Endothelial cell of umbilical vein (primary cell): ENCODE data around the gene OR6C76. TPM values are rescaled to one million over a fixed set of nuclear protein-coding genes. Genes with fewer than 3 reads are reported as not detected.

Experiments used
- Bru-seq: library from RNA; stranded (reverse); fragments of 400-500 nt; gene quantifications from one replicate; lab custom pipeline; 2021; lab: Mats Ljungman, UMichigan
- BruChase-seq, 2 experiments: library from RNA; stranded (reverse); fragments of 400-500 nt; gene quantifications; one replicate each; lab custom pipeline; 2021; lab: Mats Ljungman, UMichigan
- BruUV-seq: library from RNA; stranded (reverse); fragments of 400-500 nt; replicated peaks from 2 replicates; lab custom pipeline; 2021; lab: Mats Ljungman, UMichigan
- CTCF ChIA-PET: fragments of 300-600, 350-600 bp; sonication (Branson Sonifier 250); formaldehyde crosslinking; loops from one replicate; lab custom pipeline; 2021; ENCODE audit warnings: antibody characterized with exemption, inconsistent platforms; lab: Charles Lee
- POLR2A ChIA-PET: fragments of 300-600, 350-600 bp; sonication (Branson Sonifier 250); formaldehyde crosslinking; loops from one replicate; lab custom pipeline; 2021; ENCODE audit warnings: antibody characterized with exemption, inconsistent platforms; lab: Charles Lee
- DNase-seq: peaks from one replicate; pipeline ENCODE4 v3.0.0-alpha.2; 2011; ENCODE audit warnings: low read depth, low spot score
- FAIRE-seq: peaks from 2 replicates; lab custom pipeline; 2011; peaks lifted over from hg19 to GRCh38; lab: Jason Lieb, UNC
- H2AFZ ChIP-seq: 2 replicates; pipeline ENCODE4 v1.6.0; 2012; ENCODE audit warnings: low read depth, low read length, control low read depth, inconsistent platforms
- H3K27ac ChIP-seq: 2 replicates; pipeline ENCODE4 v1.5.1; 2011; ENCODE audit warnings: low read depth, mild to moderate bottlenecking, control low read depth, low read length, moderate library complexity; ENCODE audit not compliant: insufficient read depth
- H3K27me3 ChIP-seq, 2 experiments: 2 replicates each; pipeline versions ENCODE4 v1.6.0 to v1.6.1; 2011; ENCODE audit warnings: low read length in 2 of 2, mixed read lengths in 1 of 2; ENCODE audit not compliant: control insufficient read depth in 2 of 2, insufficient read depth in 2 of 2
- H3K36me3 ChIP-seq, 2 experiments: 2 replicates in 1 of 2; 3 replicates in 1 of 2; pipeline ENCODE4 v1.5.1; 2011; ENCODE audit warnings: low read length in 2 of 2, mild to moderate bottlenecking in 1 of 2, moderate library complexity in 1 of 2; ENCODE audit not compliant: control insufficient read depth in 2 of 2, insufficient read depth in 2 of 2; ENCODE audit errors: extremely low read depth in 1 of 2
- H3K4me1 ChIP-seq: 3 replicates; pipeline ENCODE4 v1.5.1; 2011; ENCODE audit warnings: mild to moderate bottlenecking, low read length; ENCODE audit not compliant: control insufficient read depth, insufficient read depth; ENCODE audit errors: extremely low read depth
- H3K4me2 ChIP-seq: 2 replicates; pipeline ENCODE4 v1.6.1; 2011; ENCODE audit warnings: low read length, control low read depth, mixed read lengths; ENCODE audit not compliant: insufficient read depth
- H3K4me3 ChIP-seq, 3 experiments: fragments of 200-600 bp in 1 of 3; sonication (generic), shearing (Covaris generic) in 1 of 3; replicated peaks in 1 of 3; 2 replicates each; pipeline ENCODE4 v1.5.1; 2011 to 2016; ENCODE audit warnings: control low read depth in 3 of 3, low read length in 3 of 3, mild to moderate bottlenecking in 2 of 3, inconsistent platforms in 1 of 3, low read depth in 1 of 3, moderate library complexity in 1 of 3; ENCODE audit not compliant: insufficient read depth in 1 of 3
- H3K79me2 ChIP-seq: 2 replicates; pipeline ENCODE4 v1.6.0; 2012; ENCODE audit warnings: low read length, inconsistent platforms; ENCODE audit not compliant: control insufficient read depth, insufficient read depth
- H3K9ac ChIP-seq: replicated peaks from 2 replicates; pipeline ENCODE3; 2011; ENCODE audit warnings: low read length, control low read depth; ENCODE audit not compliant: insufficient read depth; ENCODE audit errors: extremely low read depth
- H3K9me1 ChIP-seq: replicated peaks from 3 replicates; pipeline ENCODE4 v1.6.0; 2011; ENCODE audit warnings: mild to moderate bottlenecking, low read length; ENCODE audit not compliant: control insufficient read depth, insufficient read depth; ENCODE audit errors: extremely low read depth
- H3K9me3 ChIP-seq: replicated peaks from 2 replicates; pipeline ENCODE4 v1.5.1; 2012; ENCODE audit warnings: low read length, inconsistent platforms; ENCODE audit not compliant: control insufficient read depth, insufficient read depth
- H4K20me1 ChIP-seq: replicated peaks from 2 replicates; pipeline ENCODE3; 2011; ENCODE audit warnings: mild to moderate bottlenecking, low read length; ENCODE audit not compliant: control insufficient read depth, insufficient read depth; ENCODE audit errors: extremely low read depth
- CTCF ChIP-seq, 2 donors: IDR thresholded peaks; 1 replicate in 1 of 2; 2 replicates in 1 of 2; pipeline ENCODE4 v1.5.1; 2011; ENCODE audit warnings: low read length in 2 of 2, mild to moderate bottlenecking in 2 of 2, moderate library complexity in 2 of 2, control low read depth in 1 of 2, inconsistent platforms in 1 of 2, low read depth in 1 of 2; ENCODE audit not compliant: insufficient read depth in 1 of 2; ENCODE audit errors: extremely low read depth in 1 of 2
- EZH2 ChIP-seq: IDR thresholded peaks from 2 replicates; pipeline ENCODE4 v1.6.1; 2012; ENCODE audit warnings: borderline replicate concordance, low read depth, mild to moderate bottlenecking, moderate library complexity, low read length, inconsistent platforms; ENCODE audit not compliant: severe bottlenecking
- FOS ChIP-seq: IDR thresholded peaks from 2 replicates; pipeline ENCODE4 v1.6.1; 2011; ENCODE audit warnings: mild to moderate bottlenecking, low read length, moderate library complexity, borderline replicate concordance; ENCODE audit not compliant: insufficient read depth
- GATA2 ChIP-seq: IDR thresholded peaks from 2 replicates; pipeline ENCODE4 v1.7.0; 2011; ENCODE audit warnings: low read depth, mild to moderate bottlenecking, moderate library complexity, mixed read lengths, low read length; ENCODE audit not compliant: insufficient read length, insufficient read depth
- JUN ChIP-seq: IDR thresholded peaks from 2 replicates; pipeline ENCODE4 v1.6.1; 2011; ENCODE audit warnings: borderline replicate concordance, low read depth; ENCODE audit not compliant: insufficient read length, insufficient read depth
- MAX ChIP-seq: IDR thresholded peaks from 2 replicates; pipeline ENCODE4 v1.6.1; 2011; ENCODE audit not compliant: insufficient read depth, insufficient read length
- MYC ChIP-seq: IDR thresholded peaks from one replicate; pipeline ENCODE4 v1.6.1; 2011; ENCODE audit warnings: mild to moderate bottlenecking, low read depth, low read length
- POLR2A ChIP-seq: IDR thresholded peaks from 2 replicates; pipeline ENCODE4 v1.6.1; 2012; ENCODE audit warnings: low read depth, mild to moderate bottlenecking, control low read depth, low read length
- POLR2AphosphoS5 ChIP-seq: IDR thresholded peaks from 2 replicates; pipeline ENCODE4 v1.6.1; 2012; ENCODE audit warnings: low read depth, mild to moderate bottlenecking, control low read depth, low read length, moderate library complexity; ENCODE audit not compliant: insufficient read depth
- dilution Hi-C: fragments of 300-500 bp; cut with MboI; formaldehyde crosslinking; loops from one replicate; pipeline ENCODE4 v1.15.0; 2019; ENCODE audit warnings: low sequenced_read_pairs; ENCODE audit not compliant: extremely low pct_ligation_motif_present
- intact Hi-C: fragments of 100-400 bp; cut with micrococcal nuclease; formaldehyde crosslinking; loops from one replicate; pipeline ENCODE4 v1.10.0; 2022
- long read RNA-seq: library from polyadenylated mRNA; stranded (forward); transcript quantifications from one replicate; pipeline ENCODE4 v2.0.0, GENCODE V29; 2021
- polyA minus RNA-seq, 3 experiments: library from RNA; depleted of rRNA, polyadenylated mRNA; stranded (reverse); fragments of >200 nt; gene quantifications; 1 replicate in 1 of 3; 2 replicates in 2 of 3; pipeline ENCODE4 v1.2.3, GENCODE V29; 2011
- polyA plus RNA-seq, 4 experiments: library from polyadenylated mRNA; depleted of rRNA in 3 of 4; stranded (reverse) in 3 of 4; unstranded in 1 of 4; fragments of >200 nt; gene quantifications; 2 replicates each; pipeline versions ENCODE4 v1.2.1 to v1.2.3, GENCODE V29; 2011 to 2012; ENCODE audit warnings: missing spikeins in 1 of 4
- total RNA-seq: library from RNA; stranded (reverse); gene quantifications from 2 replicates; pipeline ENCODE4 v1.2.3, GENCODE V29; 2021

The OR6C76 gene
- not detected in 2 replicates for total RNA-seq
- polyA plus RNA-seq, result not detected in 2 replicates
- polyA plus RNA-seq (2011; cell fraction: cytosol; rRNA removed), result not detected in 2 replicates
- polyA plus RNA-seq (2011; cell fraction: nucleus; rRNA removed), result not detected in 2 replicates
- not detected in 2 replicates for polyA plus RNA-seq (2012)
- polyA minus RNA-seq, result not detected in 2 replicates
- polyA minus RNA-seq (2011; cell fraction: cytosol; rRNA and poly(A)+ RNA removed), result not detected
- not detected in 2 replicates for polyA minus RNA-seq (2011; cell fraction: nucleus; rRNA and poly(A)+ RNA removed)
- Bru-seq, nascent RNA, result not detected
- BruChase-seq, experiment 1, labeled RNA remaining after a 6-hour chase, result not detected
- BruChase-seq, experiment 2, labeled RNA remaining after a 2-hour chase, result not detected
- long read RNA-seq, result 0 reads

GRCh38 chr12:55425954-55426353 is at the start of gene OR6C76:
Gene OR6C76, plus strand, starts transcription at chr12:55426254. Its CDS starts 0 bp downstream, at chr12:55426254.
- Histone ChIP-seq H3K4me1 (no peaks in the 10 kb centered on the region), H3K9me1 (no peaks in the 10 kb centered on the region), H3K27me3 (no peaks in the 10 kb centered on the region), H3K9me3 (no peaks in the 10 kb centered on the region), H3K4me3 (no peak within 1 kb of the TSS), H3K36me3 (no peaks in the 10 kb centered on the region), H2AFZ (no peak within 1 kb of the TSS), H3K9ac (no peak within 1 kb of the TSS), H3K79me2 (no peaks in the 10 kb centered on the region), H3K27ac (no peak within 1 kb of the TSS), H3K4me2 (no peak within 1 kb of the TSS), H4K20me1 (no peaks in the 10 kb centered on the region)
- dilution Hi-C loops (no loop called here), intact Hi-C loops (no loop called here)
- POLR2A ChIA-PET, result no interaction called here
- no peak for FAIRE-seq
- CTCF ChIA-PET, result no interaction called here
- BruUV-seq, result no TSS peak
- no peak for DNase-seq
- TF ChIP-seq POLR2AphosphoS5 (no peak), FOS (no peak), GATA2 (no peak), CTCF (IDR thresholded peaks at IDR 0.05; ENCODE audit: extremely low read depth in 1 of 2, insufficient read depth in 1 of 2, low read depth in 1 of 2, low read length in 2 of 2) (no peak), JUN (no peak), EZH2 (no peak), POLR2A (no peak), MAX (no peak), MYC (no peak)
